NB4 (cell line): ENCODE results near the gene CTDSP2.

Source experiments
- DNase-seq: peaks from one replicate; pipeline ENCODE4 v3.0.0; 2010; ENCODE audit warnings: low read depth
- H3K4me3 ChIP-seq: one replicate; pipeline ENCODE4 v1.5.1; 2011; ENCODE audit warnings: mild to moderate bottlenecking, low read depth, low read length, moderate library complexity
- MYC ChIP-seq: IDR thresholded peaks from 2 replicates; pipeline ENCODE4 v1.6.1; 2011; ENCODE audit warnings: low read depth, low read length
- POLR2A ChIP-seq: IDR thresholded peaks from 2 replicates; pipeline ENCODE4 v1.6.1; 2011; ENCODE audit warnings: mild to moderate bottlenecking; ENCODE audit not compliant: insufficient read length; ENCODE audit errors: extremely low read depth
- TF ChIP-seq, protein P1 (sequence below): IDR thresholded peaks from one replicate; pipeline ENCODE4 v1.5.1; 2012; ENCODE audit warnings: low read depth, low read length
- TF ChIP-seq, protein P2 (sequence below): IDR thresholded peaks from 2 replicates; pipeline ENCODE4 v1.6.1; 2011; ENCODE audit warnings: low read depth, low read length

The CTDSP2 gene

DNA sequence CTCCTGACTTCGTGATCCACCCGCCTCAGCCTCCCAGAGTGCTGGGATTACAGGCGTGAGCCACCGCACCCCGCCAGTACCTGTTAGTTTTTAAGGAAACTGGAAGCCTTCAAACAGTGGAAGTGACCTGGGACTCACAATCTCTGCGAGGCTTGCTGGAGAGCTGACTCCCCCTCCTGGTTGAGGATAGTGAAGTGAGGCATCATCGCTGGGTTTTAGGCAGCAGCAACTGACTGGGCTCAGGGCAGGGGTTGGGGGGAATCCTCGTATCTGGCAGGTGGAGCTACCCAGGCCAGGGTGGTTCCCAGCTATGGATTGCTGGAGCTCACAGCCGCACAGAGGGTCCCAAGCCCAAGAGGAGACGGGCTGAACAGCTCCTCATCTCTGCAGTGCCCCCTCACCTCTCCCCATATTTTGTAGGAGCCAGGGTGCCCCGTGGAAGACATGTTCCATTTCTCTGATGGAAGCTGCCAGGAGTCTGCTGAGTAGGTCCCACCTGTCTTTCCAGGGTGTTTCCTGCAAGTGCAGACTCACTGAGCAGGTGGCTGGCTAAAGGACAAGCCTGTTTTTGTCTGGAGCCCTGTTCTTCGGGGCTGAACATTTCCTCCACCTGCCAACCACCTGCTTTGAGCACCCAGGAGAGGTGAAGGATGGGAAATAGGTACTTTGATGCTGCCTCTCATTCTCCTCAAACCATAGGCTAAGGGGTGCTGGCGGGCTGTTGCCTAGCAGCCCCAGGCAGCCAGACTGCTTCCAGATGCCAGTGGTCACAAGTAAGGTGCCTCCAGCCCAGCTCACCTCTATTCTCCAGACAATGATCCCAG is 31.1 kb downstream of the CTDSP2 start:
- no peak overlapping the region for H3K4me3 ChIP-seq
- TF ChIP-seq, protein P1, sequence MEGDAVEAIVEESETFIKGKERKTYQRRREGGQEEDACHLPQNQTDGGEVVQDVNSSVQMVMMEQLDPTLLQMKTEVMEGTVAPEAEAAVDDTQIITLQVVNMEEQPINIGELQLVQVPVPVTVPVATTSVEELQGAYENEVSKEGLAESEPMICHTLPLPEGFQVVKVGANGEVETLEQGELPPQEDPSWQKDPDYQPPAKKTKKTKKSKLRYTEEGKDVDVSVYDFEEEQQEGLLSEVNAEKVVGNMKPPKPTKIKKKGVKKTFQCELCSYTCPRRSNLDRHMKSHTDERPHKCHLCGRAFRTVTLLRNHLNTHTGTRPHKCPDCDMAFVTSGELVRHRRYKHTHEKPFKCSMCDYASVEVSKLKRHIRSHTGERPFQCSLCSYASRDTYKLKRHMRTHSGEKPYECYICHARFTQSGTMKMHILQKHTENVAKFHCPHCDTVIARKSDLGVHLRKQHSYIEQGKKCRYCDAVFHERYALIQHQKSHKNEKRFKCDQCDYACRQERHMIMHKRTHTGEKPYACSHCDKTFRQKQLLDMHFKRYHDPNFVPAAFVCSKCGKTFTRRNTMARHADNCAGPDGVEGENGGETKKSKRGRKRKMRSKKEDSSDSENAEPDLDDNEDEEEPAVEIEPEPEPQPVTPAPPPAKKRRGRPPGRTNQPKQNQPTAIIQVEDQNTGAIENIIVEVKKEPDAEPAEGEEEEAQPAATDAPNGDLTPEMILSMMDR = peak; percentile 13
- TF ChIP-seq POLR2A = no peak
- peak; percentile 43 for DNase-seq

DNA sequence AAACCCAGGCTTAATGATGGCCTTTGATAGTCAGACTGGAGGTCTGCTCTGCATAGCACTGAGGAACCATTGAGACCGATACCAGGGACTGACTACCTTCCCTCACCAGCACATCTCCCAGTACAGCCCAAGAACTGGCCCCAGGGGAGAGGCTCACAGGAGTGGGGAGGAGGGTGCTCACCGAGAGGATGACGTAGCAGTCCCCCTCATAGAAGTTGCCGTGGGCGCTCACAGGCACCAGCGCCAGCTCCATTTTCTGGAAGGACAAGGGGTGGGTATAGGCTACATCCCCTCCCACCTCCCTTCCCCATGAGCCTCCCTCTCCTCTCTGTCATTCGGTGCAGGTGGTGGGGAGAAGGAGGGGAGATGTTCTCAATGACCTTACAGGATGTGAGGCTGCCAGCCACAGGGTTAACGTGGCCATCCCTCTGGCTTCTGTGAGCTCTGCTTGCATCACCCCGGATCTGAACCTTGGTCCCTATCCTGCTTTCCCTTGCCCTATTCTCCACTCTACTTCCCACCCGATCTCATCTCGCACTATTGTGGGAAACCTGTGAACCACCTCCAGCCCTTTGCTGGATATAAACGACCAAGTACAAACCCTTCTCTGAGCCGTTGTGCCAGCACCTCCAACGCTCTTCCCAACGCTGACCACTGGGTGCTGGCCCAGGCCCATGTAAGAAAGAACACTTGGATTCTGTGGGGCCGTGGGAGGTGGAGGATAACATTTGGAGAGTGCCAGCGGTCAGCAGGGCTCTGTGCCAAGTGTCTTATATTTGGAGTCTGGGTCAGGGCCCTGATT is 32.4 kb downstream of the CTDSP2 start:
- H3K4me3 ChIP-seq = no peak overlapping the region
- TF ChIP-seq POLR2A = no peak
- no peak for DNase-seq

DNA sequence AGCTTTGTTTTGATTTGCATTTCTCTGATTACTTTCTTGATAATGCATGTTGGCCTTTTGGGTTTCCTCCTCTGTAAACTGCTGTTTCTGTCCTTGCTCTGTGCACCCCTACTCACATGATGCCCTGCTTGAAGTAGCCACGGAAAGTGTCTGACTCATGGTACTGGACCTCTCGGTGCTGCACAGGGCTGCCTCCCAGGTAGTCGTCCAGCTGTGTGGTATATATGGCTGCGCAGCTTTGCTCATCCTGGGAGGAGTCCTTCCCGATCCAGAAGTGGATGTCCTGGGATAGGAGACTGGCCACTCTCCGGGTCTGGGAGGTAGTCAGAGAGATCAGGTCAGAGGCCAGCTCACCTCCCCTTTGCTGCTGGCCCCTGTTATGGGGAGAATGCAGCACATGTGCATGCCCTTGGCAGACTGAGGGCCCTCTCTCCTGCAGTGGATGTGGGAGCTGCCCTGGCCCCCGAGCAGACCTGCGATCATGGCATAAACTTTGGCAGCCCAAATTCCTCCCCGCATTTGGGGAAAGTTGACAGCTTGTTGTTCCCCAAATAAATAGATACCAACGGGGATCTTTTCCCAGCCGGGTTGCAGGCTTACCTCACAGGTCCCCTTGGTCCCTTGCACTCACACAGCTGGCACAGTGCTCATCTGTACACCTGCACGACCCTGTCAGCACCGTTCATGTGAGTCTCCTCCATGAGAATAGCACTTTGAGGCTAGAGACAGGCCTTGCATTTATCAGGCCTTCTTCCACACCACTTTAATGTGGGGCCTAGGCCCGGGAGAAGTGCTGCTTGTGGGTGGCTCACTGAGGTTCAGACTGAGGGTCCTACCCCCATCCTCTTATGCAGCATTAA is 33.2 kb downstream of the CTDSP2 start:
- no peak for DNase-seq
- H3K4me3 ChIP-seq = no peak overlapping the region
- TF ChIP-seq POLR2A (no peak), MYC (no peak)
- TF ChIP-seq, protein P2, sequence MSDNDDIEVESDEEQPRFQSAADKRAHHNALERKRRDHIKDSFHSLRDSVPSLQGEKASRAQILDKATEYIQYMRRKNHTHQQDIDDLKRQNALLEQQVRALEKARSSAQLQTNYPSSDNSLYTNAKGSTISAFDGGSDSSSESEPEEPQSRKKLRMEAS = no peak
- TF ChIP-seq, protein P1 = no peak

DNA sequence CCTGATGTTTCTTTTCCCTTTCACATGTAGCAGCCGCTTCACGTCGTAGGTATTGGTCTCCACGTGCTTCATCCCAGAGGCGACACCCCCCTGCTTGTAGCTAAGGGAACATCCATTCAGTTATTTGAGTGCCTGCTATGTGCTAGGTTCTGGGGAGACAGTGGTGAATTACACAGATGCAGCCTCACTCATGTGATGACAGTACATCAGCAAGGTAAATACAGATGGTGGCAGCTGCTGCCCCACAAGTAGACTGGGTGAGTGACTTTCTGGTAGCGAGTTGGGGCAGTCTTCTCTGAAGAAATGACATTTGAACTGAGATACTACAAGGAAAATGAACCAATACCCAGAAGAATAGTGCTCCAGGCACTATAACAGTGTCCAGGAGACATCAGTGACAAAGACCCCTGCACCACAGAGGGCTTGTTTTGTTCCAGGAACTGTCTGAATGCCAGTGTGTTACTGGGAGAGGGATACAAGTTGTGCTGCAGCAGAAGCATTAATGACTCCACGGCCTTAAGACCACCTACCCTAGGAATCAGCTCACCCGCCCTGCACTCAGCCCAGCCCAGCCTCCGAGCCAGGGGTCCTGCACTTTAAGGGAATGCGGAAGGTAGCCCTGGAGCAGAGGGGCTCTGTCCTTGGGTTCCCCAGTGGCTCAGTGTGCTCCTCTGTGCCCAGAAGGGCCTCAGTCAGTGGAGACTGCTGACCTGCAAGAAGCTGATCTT is 35.3 kb downstream of the CTDSP2 start:
- TF ChIP-seq, protein P2 = no peak
- TF ChIP-seq, protein P1 = no peak
- TF ChIP-seq MYC (no peak), POLR2A (no peak)
- DNase-seq = no peak
- H3K4me3 ChIP-seq = no peak overlapping the region

DNA sequence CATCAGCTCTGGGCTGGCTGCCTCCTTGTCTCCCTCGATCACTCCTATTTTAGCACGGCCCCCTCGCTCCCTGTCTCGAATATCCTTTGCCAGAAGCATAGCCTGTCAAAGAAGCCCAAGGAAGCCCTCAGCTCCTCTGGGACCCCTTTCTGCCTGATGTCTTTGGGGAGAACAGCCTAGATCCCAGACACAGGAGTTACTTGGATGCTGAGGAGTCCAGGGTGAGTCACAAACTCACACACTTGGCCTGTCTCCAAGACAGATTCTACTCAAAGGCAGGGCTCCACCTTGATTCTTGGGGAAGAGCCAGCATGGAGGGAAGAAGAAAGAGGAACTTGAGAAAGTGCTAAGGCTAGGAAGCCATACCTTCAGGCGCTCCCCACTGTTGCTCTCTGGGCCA is 36.1 kb downstream of the CTDSP2 start:
- H3K4me3 ChIP-seq = no peak overlapping the region
- no peak for TF ChIP-seq POLR2A
- TF ChIP-seq, protein P1 = no peak
- TF ChIP-seq MYC = no peak
- TF ChIP-seq, protein P2 = no peak
- DNase-seq = peak; percentile 37

DNA sequence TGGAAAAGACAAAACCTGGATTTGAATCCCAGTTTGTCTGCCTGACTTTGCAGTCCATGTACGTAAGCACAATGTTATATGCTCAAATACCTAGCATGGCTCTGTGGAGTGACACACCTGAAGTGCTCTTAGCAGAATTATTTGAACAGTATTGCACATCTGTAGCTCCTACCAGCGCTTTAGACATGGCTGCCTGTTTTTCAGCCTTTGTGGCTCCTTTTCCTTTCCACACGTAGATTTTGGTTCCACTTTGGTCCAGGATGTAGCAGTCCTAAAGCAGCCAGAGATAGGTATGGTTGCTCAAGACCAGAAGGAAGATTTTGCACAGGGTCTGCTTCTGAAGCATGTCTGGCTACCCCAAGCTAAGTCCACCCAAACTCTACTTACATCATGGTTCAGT is 37.1 kb downstream of the CTDSP2 start:
- TF ChIP-seq MYC (no peak), POLR2A (no peak)
- TF ChIP-seq, protein P2 = no peak
- TF ChIP-seq, protein P1 = no peak
- H3K4me3 ChIP-seq = no peak overlapping the region
- no peak for DNase-seq
